H1 (cell line): ENCODE measurements around the gene PYGL. TPM values are rescaled to one million over a fixed set of nuclear protein-coding genes. Genes with fewer than 3 reads are reported as not detected.

Experiments
- NRF1 ChIP-seq: IDR thresholded peaks from 2 replicates; pipeline ENCODE4 v1.6.1; 2011; ENCODE audit warnings: mild to moderate bottlenecking, low read depth, low read length, improper control_type of control experiment
- polyA plus RNA-seq, 7 experiments: library from polyadenylated mRNA; depleted of rRNA in 3 of 7; stranded (reverse) in 5 of 7; unstranded in 2 of 7; fragments of >200 nt in 5 of 7; fragments of 200-250 nt in 2 of 7; gene quantifications; 1 replicate in 5 of 7; 2 replicates in 1 of 7; 4 replicates in 1 of 7; pipeline versions ENCODE4 v1.2.1 to v1.2.3, GENCODE V29; 2011 to 2013; ENCODE audit warnings: missing spikeins in 2 of 7, mixed read lengths in 2 of 7
- total RNA-seq: library from RNA; stranded (reverse); fragmentation: NEBNext Ultra II Directional; extraction: Animal tissue kit (Norgen Biotek cat#: 25700); gene quantifications from 2 replicates; pipeline ENCODE4 v1.2.1, GENCODE V29; 2021

The PYGL gene
- total and polyA plus RNA-seq, 2 of the 8 experiments (the other 6 are each of a cell fraction or from before 2014, with no cell fraction given) = 26.1 to 50.5 TPM

- TF ChIP-seq NRF1 = no peak
Observed at GRCh38 chr14:50954811-50955372, 10.6 kb upstream of the PYGL start (continued).
